ENCODE results near the gene LOXL3. TPM values are rescaled to one million over a fixed set of nuclear protein-coding genes. Genes with fewer than 3 reads are reported as not detected.

The LOXL3 gene
- total RNA-seq, 4 donors from 2014 or later = 1.6 to 4.1 (median 3.0) TPM

DNA sequence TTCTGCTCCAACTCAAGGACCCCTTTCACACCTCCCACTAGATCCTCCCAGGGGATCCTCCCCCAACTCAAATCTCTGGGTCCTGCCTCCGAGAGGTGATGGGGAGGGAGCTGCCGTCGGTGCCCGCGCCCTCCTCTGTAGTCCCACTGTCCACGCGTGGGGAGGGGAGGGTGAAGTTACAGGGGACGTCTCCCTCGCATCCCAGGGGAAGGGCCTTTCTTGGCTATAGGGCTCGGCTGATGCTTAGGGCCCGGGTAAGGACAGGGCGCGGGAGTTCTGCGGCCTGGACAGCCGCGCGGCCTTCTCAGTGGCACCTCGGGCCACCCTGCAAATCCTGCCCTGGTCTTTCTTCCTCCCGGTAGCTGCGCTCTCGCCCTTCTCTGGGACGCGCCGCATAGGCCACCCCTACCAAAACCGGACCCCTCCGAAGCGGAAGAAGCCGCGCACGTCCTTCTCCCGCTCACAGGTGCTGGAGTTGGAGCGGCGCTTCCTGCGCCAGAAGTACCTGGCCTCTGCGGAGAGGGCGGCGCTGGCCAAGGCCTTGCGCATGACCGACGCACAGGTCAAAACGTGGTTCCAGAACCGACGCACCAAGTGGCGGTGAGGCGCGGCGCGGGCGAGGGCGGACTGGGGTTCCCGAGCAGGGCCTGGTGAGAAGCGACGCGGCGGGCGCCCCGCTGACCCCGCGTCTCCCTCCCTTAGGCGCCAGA lies 38.3 kb downstream of the LOXL3 start:
- H3K27me3 ChIP-seq = peaks cover 100% of the 10 kb centered on the region
- no peaks in the 10 kb centered on the region for H3K9me3 ChIP-seq
- in situ Hi-C loops (cut with MboI; ENCODE audit: low pct_ligation_motif_present in 1 of 4, low pct_unique_long_range_greater_than_20kb in 1 of 4, low sequenced_read_pairs in 3 of 4) (no loop called here), intact Hi-C loops (cut with DNase I; ENCODE audit: low total_unique reads) (no loop called here)
- 24% methylated on average over 56 of the region's 60 CpGs; no CpG with 5 or more reads in 1 of the 2 donors for WGBS, 2 donors (ENCODE audit: low coverage in 1 of 2)
- no peaks in the 10 kb centered on the region for H3K36me3 ChIP-seq
- H3K4me1 ChIP-seq = peaks cover 8 to 30% (median 27%) of the 10 kb centered on the region in 4 donors
- H3K27ac ChIP-seq = no peak overlapping the region
- TF ChIP-seq POLR2AphosphoS5 (IDR thresholded peaks at IDR 0.05) (no peak), POLR2A (IDR thresholded peaks at IDR 0.05) (no peak), EP300 (IDR thresholded peaks at IDR 0.05; ENCODE audit: low read depth) (no peak)
- TF ChIP-seq, protein P1, sequence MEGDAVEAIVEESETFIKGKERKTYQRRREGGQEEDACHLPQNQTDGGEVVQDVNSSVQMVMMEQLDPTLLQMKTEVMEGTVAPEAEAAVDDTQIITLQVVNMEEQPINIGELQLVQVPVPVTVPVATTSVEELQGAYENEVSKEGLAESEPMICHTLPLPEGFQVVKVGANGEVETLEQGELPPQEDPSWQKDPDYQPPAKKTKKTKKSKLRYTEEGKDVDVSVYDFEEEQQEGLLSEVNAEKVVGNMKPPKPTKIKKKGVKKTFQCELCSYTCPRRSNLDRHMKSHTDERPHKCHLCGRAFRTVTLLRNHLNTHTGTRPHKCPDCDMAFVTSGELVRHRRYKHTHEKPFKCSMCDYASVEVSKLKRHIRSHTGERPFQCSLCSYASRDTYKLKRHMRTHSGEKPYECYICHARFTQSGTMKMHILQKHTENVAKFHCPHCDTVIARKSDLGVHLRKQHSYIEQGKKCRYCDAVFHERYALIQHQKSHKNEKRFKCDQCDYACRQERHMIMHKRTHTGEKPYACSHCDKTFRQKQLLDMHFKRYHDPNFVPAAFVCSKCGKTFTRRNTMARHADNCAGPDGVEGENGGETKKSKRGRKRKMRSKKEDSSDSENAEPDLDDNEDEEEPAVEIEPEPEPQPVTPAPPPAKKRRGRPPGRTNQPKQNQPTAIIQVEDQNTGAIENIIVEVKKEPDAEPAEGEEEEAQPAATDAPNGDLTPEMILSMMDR (IDR thresholded peaks at IDR 0.05) = no peak
- H3K4me3 ChIP-seq = peak overlapping the region in 2 of 4 donors; percentile 28 to 39
- no peak for DNase-seq

DNA sequence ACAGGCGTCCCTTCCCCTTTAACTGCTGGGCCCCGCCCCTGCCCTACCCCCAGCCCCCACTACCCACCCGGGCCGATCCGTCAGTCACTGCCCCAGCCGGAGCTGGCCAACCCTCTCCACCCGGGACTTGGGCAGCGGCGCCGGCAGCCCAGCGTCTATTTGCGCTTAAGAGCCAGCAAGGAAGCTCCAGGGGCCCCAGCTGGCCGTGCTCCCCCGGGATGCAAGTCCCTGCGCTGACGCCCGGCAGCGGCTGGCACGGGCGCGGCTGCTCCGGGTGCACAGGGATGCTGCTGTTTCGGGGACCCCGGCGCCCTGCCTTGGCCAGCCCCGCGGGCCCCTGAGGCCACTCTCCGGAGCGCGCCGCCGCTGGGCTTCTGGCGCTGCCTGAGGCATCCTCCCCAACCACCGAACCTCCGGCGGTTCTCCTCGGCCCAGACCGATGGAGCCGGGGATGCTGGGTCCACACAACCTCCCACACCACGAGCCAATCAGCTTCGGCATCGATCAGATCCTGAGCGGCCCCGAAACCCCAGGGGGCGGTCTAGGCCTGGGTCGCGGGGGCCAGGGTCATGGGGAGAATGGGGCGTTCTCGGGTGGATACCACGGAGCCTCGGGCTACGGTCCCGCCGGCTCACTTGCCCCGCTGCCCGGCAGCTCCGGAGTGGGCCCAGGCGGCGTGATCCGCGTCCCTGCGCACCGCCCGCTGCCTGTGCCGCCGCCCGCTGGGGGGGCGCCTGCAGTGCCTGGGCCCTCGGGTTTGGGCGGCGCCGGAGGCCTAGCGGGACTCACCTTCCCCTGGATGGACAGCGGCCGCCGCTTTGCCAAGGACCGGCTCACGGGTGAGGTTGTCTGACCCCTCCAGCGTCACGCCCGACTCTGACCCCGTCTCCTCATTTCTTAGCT lies 39.1 kb downstream of the LOXL3 start, which contains the start of gene TLX2:
TSS of gene TLX2 (plus strand) at position 83 of the 903 bp plus-strand sequence. CDS start at position 440, 357 bp downstream.
- DNase-seq = no peak
- peaks cover 100% of the 10 kb centered on the region for H3K27me3 ChIP-seq
- peaks cover 8 to 30% (median 27%) of the 10 kb centered on the region in 4 donors for H3K4me1 ChIP-seq
- H3K4me3 ChIP-seq = peak within 1 kb of the TSS in 1 of 4 donors; percentile 28
- TF ChIP-seq, protein P1 (IDR thresholded peaks at IDR 0.05) = no peak
- TF ChIP-seq POLR2AphosphoS5 (IDR thresholded peaks at IDR 0.05) (no peak), POLR2A (IDR thresholded peaks at IDR 0.05) (no peak), EP300 (IDR thresholded peaks at IDR 0.05; ENCODE audit: low read depth) (no peak)
- H3K36me3 ChIP-seq = no peaks in the 10 kb centered on the region
- 3% methylated on average over 46 of the region's 82 CpGs; no CpG with 5 or more reads in 1 of the 2 donors for WGBS, 2 donors (ENCODE audit: low coverage in 1 of 2)
- no peak within 1 kb of the TSS for H3K27ac ChIP-seq
- intact Hi-C loops (cut with DNase I; ENCODE audit: low total_unique reads) = no loop called here
- in situ Hi-C loops (cut with MboI; ENCODE audit: low pct_ligation_motif_present in 1 of 4, low pct_unique_long_range_greater_than_20kb in 1 of 4, low sequenced_read_pairs in 3 of 4) = no loop called here
- no peaks in the 10 kb centered on the region for H3K9me3 ChIP-seq

DNA sequence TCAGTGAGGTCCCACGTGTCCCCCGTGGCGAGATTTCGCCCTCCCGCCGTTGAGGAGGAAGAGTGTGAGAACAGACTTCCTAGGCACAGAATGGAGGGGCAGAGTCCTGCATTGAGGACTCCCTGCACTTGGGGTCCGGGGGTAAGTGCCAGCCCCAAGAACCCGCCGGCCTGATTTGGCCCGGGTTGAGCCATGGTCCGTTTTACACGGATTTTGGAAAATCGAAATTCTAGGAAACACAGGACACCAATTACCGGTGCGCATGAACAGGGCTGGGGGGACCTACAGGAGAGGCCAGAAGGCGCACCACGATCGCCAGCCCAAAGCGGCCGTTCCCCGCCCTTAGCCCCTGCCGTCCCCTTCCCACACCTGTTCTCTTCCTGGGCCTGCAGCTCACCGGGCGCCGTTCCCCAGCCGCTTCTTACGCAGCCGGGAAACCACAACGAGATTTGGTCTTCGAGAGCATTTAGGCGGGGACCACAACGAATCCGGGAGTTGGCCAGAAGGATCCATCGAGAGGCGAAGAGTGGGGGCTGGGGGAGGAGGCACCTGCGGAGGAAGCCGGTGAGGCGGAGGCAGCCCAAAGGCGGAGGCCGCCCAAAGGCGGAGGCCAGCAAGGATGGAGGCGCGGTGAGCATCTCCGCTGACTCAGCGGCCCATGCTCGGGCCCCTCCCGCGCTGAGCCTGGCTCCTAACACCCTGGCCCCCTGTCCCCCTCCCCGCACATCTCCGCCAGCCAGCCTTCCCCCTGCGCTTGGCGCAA lies 40.0 kb downstream of the LOXL3 start:
- no peak for DNase-seq
- H3K27ac ChIP-seq = no peak overlapping the region
- peak overlapping the region in 1 of 4 donors; percentile 28 for H3K4me3 ChIP-seq
- no peak for TF ChIP-seq POLR2A (IDR thresholded peaks at IDR 0.05)
- TF ChIP-seq POLR2AphosphoS5 (IDR thresholded peaks at IDR 0.05) = peak in 2 of 3 donors; percentile 80 to 86
- no peak for TF ChIP-seq EP300 (IDR thresholded peaks at IDR 0.05; ENCODE audit: low read depth)
- H3K36me3 ChIP-seq = no peaks in the 10 kb centered on the region
- H3K27me3 ChIP-seq = peaks cover 100% of the 10 kb centered on the region
- peaks cover 8 to 30% (median 27%) of the 10 kb centered on the region in 4 donors for H3K4me1 ChIP-seq
- no peaks in the 10 kb centered on the region for H3K9me3 ChIP-seq
- WGBS, 2 donors (ENCODE audit: low coverage in 1 of 2) = 11% methylated on average over 48 of the region's 52 CpGs; no CpG with 5 or more reads in 1 of the 2 donors
- in situ Hi-C loops (cut with MboI; ENCODE audit: low pct_ligation_motif_present in 1 of 4, low pct_unique_long_range_greater_than_20kb in 1 of 4, low sequenced_read_pairs in 3 of 4) (no loop called here), intact Hi-C loops (cut with DNase I; ENCODE audit: low total_unique reads) (no loop called here)

DNA sequence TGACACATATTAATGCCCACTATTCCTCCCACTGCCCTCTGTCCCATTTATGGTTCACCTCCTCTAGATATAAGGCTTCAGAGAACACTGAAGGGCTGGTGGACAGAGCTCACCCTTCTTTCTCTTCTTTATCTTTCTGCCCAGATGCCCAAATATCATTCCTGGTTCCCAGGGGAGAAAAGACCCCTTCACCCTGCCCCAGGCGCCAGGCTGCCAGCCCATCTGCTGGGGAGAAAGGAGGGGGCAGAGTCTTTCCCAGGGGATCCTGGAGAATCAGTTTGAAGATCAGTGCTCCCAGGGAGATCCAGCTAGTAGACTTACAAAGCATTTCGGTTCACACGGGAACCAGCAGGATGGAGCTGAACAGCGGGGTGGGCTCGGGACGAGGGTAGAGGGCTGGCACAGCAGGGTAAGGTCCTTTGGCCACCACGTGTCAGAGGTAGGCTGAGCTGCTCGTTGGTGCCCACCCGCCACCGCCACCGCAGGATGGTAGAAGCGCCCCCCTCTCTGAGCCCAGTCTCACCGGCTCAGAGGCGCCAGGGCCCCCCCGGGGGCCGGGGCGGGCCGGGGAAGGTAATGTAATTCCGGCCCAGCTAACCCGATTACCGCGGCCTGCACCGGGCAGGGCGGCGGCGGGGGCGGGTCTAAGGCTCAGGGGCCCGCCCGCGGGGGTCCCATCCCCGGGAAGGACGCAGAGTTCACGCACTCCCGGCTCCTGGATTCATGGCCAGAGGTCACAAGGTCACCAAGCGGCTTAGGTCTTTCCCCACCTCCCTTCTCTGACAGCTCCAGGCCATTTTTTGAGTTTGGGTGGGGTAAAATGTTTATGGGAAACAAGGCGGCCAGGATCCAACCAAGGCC lies 40.8 kb downstream of the LOXL3 start:
- 19% methylated on average over 11 of the region's 36 CpGs; no CpG with 5 or more reads in 1 of the 2 donors for WGBS, 2 donors (ENCODE audit: low coverage in 1 of 2)
- H3K4me3 ChIP-seq = no peak overlapping the region
- no peaks in the 10 kb centered on the region for H3K9me3 ChIP-seq
- no peak overlapping the region for H3K27ac ChIP-seq
- in situ Hi-C loops (cut with MboI; ENCODE audit: low pct_ligation_motif_present in 1 of 4, low pct_unique_long_range_greater_than_20kb in 1 of 4, low sequenced_read_pairs in 3 of 4) = no loop called here
- peaks cover 8 to 36% (median 31%) of the 10 kb centered on the region in 4 donors for H3K4me1 ChIP-seq
- peaks cover 97% of the 10 kb centered on the region for H3K27me3 ChIP-seq
- no peak for DNase-seq
- no peaks in the 10 kb centered on the region for H3K36me3 ChIP-seq
- intact Hi-C loops (cut with DNase I; ENCODE audit: low total_unique reads) = no loop called here
- TF ChIP-seq, protein P1 (IDR thresholded peaks at IDR 0.05) = no peak
- TF ChIP-seq POLR2AphosphoS5 (IDR thresholded peaks at IDR 0.05) (no peak), EP300 (IDR thresholded peaks at IDR 0.05; ENCODE audit: low read depth) (no peak), POLR2A (IDR thresholded peaks at IDR 0.05) (no peak)
